HG02840 (cell line): ENCODE results near the gene INPP4B.
"Not testable (repeated sequence)": the region's sequence is repeated elsewhere in the genome, so short reads cannot be mapped to it uniquely, and the experiment has no call there.

ENCODE experiments used
- ATAC-seq: cut with Tn5 transposase; IDR thresholded peaks from one replicate; pipeline ENCODE4 v1.9.1; 2021; ENCODE audit warnings: mild to moderate bottlenecking, moderate library complexity, moderate number of reproducible peaks; ENCODE audit not compliant: unreplicated experiment, low FRiP score

INPP4B gene

GRCh38 chr4:142397364-142397991 lies 448.6 kb downstream of the INPP4B start:
- not testable (repeated sequence) for ATAC-seq

GRCh38 chr4:142396279-142396678 lies 449.8 kb downstream of the INPP4B start:
- ATAC-seq = no peak

- ATAC-seq = no peak
These were observed 453.0 kb downstream of the INPP4B start for GRCh38 chr4:142393127-142393526.

GRCh38 chr4:142386856-142387255 lies 459.2 kb downstream of the INPP4B start:
- no peak for ATAC-seq

DNA sequence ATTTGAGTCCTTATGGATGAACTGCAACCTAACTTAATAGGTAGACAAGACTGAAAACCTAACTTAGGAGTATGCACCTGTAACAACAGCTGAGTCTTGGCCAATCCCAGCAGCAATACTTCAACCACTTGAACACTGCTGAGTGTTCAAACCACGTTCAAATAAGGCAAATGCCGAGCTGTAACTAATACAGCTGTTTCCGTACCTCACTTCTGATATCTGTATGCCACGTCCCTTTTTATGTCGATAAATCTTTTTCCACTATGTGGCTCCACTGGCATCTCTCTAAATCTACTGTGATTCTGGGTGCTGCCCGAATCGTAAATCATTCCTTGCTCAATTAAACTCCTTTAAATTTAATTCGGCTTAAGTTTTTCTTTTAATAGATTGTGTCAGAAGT lies 459.7 kb downstream of the INPP4B start:
- ATAC-seq = no peak

DNA sequence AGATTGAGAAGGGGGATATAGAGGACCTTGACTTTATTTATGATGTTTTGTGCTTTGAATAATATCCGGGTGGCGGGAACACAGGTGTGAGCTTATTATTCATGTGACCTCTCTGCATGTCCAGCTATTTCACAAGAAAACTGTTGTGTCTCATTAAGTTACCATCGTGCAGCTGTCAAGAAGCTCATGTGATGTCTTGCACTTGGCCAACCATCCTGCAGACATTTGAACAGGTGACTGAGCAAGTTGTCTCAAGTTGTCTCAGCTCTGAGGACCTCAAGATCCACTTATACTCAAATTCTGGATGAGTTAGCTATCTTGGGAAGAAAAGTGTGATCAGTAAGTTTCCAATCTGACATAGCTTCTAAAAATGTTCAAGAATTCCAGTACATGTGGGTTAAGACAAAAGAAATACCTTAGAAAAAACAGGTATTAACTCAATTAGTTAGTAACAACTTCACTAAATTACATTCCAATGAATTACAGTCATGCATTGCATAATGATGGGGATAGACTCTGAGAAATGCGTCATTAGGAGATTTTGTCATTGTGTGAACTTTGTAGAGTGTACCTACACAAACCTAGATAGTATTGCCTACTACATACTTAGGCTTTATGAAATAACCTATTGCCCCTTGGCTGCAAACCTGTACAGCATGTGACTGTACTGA lies 462.2 kb downstream of the INPP4B start:
- no peak for ATAC-seq

DNA sequence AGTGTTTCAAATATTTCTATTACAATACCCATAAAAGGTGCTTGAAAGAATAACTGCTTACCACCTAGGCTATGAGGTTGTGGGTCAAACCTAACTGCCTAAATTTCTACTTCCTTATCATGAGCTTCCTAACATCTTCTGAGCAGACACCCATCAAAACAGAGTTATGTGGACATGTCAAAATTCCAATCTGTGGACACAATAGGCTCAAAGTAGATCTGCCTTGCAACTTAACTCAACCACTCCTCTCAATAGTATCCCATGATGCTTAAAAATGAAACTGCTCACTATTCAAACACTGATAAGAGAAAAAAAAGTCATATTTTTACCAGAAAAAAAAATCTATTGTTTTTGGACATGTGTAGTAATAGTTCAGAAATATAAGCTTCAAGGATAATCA lies 462.7 kb downstream of the INPP4B start:
- ATAC-seq = no peak

GRCh38 chr4:142380052-142380602 lies 466.0 kb downstream of the INPP4B start:
- ATAC-seq = no peak

DNA sequence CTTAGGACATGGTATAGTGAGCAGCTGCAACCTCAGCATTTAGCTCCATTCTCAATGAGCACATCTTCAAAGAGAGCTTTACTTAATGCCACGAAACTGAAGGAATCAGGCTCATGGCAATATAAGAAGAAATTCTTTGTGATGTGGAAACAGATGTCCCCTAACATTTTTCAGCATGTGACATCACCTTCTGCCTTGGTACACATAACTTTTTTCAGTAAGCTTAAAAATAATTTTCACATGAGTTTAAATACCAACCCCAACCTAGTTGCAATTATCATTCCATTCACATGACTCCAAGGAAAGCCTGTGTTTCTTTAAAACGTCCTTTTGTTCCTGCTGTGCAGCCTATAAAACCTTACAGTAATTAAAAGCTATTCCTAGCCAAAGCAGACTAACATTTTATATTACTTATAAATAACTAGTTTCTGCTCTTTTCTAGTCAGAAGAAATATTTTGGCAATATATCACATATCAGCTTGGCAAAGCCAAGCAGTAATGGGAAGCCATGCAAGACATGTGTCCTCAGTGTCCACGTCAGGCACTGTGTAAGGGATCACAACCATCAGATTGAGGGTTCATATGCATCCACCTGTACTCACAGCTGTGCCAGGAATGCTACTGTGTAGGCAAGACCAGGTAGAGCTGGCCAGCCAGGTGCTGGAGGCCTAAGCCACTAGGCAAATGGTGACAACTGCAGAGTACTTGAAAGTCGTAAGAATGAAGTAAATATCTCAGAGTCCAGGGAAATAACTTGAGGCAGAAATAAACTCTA lies 466.6 kb downstream of the INPP4B start:
- ATAC-seq = no peak

DNA sequence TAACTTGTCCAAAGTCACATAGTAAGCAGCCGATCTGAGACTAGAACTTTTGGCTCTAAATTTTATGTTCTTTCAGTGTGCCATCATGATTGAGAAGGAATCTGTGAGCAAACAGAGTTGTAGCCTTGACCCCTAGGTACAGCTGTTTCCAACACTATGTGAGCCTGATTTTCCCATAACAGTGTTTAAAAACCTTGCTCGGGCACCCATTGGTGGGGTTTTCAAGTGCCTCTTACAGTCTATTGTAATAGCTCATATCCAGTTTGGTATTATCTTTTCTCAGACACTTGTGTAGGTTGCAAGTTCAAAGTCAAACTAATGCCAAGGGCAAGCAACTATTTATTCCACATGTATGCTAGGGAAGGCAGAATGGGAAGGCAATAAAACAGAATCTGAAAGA lies 467.9 kb downstream of the INPP4B start:
- no peak for ATAC-seq

- ATAC-seq = no peak
These were observed 468.6 kb downstream of the INPP4B start for GRCh38 chr4:142377342-142378091.

DNA sequence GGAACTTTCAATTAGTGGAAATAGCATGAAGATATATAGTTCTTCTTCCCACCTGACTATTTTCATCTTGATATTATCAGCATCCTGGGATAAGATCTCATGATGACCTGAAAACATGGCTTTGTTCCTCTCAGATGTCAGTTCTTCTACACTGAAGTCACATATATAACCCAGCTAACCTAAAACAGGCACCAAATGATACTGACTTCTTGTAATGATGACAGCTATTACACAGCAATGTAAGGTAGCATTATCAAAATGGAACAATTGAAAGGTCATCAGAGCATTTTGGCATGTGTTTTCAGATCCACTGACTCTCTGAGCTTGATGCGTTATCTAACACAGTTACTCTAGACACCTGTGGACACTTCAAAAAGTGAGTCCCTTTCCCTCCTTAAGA lies 469.9 kb downstream of the INPP4B start:
- ATAC-seq = no peak

- ATAC-seq = no peak
These were observed 472.5 kb downstream of the INPP4B start for GRCh38 chr4:142373610-142374009.

- ATAC-seq = no peak
These were observed 473.4 kb downstream of the INPP4B start for GRCh38 chr4:142372530-142373260.

DNA sequence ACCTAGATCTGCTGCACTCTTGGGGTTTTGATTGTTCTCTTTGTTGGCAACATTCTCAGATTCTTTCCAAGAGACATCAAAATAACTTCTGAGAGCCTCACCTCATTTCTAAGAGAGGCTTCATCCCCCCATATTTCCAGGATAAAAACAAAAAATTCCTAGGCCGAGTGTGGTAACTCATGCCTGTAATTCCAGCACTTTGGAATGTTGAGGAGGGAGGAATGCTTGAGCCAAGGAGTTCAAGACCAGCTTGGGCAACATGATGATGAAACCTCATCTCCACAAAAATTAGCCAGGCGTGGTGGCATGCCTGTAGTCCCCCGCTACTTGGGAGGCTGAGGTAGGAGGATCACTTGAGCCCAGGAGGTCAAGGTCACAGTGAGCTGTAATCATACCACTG lies 477.0 kb downstream of the INPP4B start:
- no peak for ATAC-seq

DNA sequence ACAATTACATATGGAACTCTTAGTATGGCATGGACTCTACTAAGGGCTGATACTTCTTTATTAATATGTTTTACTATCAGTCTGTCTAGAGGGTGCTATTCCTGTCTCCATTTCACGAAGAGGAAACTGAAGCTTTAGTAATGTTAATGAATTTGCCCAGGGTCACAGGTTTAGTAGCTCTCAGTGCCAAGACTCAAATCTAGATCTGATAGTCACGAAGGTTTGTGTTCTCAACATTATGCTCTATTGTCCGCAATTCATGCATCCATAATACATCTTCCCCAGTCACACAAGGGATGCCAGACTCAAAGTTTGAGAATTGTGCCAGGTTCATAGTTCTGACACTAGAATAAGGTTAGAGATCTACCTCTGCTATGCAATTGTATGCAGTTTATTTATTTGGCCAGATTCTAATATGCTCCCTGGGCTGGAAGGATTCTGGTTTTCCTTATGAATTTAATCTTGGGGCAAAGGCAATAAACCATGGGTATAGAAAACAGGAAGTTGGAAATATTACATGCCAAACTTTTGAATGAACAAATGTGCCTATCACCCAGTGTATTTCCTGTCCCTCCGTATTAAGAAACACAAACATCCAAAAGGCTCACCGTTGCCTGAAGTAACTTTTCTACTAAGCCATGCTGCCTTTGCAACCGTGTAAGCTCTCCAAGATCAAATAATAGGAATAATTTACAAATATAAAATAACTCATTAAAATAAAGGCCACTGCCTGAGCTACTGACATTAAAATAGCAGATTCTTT lies 478.5 kb downstream of the INPP4B start:
- no peak for ATAC-seq

DNA sequence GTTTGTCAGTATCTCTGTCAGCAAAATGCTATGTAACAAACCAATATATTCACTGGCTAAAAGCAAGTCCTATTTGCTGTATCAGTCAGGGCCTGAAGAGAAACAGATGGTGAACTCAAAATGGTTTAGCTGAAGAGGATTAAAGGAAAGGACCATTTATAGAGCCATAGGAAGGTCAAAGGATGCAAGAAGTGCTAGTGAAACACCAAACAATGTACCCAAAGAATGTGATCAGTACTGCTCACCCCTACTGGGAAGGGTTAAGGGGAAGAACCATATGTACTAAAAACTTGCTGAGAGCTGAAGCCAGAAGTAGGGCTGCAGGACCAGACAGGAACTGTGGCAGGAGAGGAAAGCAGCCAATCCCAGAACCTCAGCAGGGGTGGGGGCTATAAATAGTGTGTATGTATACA lies 479.3 kb downstream of the INPP4B start:
- no peak for ATAC-seq

- ATAC-seq = no peak
These were observed 480.7 kb downstream of the INPP4B start for GRCh38 chr4:142365391-142365790.

DNA sequence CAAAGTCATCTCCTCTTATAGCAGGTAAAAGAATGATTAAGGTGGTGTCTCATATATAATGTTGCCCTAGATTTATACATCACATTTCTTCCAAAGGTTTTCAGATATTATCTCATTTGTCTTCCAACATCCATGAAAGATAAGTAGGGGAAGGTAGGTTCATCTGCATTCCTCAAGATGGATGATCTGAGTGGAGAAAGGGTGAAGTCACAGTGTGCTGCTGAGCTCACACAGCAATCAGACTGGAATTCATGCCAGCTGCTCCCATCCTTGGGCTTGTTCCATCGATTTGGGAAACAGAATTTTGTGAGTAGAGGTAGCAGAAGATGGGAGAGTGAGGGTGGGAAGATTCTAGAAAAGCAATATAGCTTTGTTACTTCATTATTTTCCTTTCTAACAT lies 482.4 kb downstream of the INPP4B start:
- ATAC-seq = no peak
